Upper lobe of right lung (tissue), 1 donor: ENCODE results near the gene USP54. TPM values are rescaled to one million over a fixed set of nuclear protein-coding genes. Genes with fewer than 3 reads are reported as not detected.

Experiments
- ATAC-seq: fragments of 200-7000 bp; cut with Tn5 transposase; one replicate; pipeline ENCODE4 v1.9.1; 2020; ENCODE audit warnings: mild to moderate bottlenecking, moderate library complexity
- DNase-seq: peaks from one replicate; pipeline ENCODE4 v3.0.0-alpha.2; 2020
- H3K27ac ChIP-seq: fragments of 200-600 bp; one replicate; pipeline ENCODE4 v1.8.0; 2022
- H3K27me3 ChIP-seq: fragments of 200-600 bp; one replicate; pipeline ENCODE4 v1.8.0; 2022; ENCODE audit warnings: mild to moderate bottlenecking
- H3K36me3 ChIP-seq: fragments of 200-600 bp; one replicate; pipeline ENCODE4 v1.8.0; 2022
- H3K4me1 ChIP-seq: fragments of 200-600 bp; one replicate; pipeline ENCODE4 v1.8.0; 2022
- H3K4me3 ChIP-seq: fragments of 200-600 bp; one replicate; pipeline ENCODE4 v1.8.0; 2022; ENCODE audit warnings: mild to moderate bottlenecking
- H3K9me3 ChIP-seq: fragments of 200-600 bp; one replicate; pipeline ENCODE4 v1.8.0; 2022
- CTCF ChIP-seq: fragments of 200-600 bp; IDR thresholded peaks from one replicate; pipeline ENCODE4 v1.8.0; 2022; ENCODE audit warnings: antibody characterized with exemption
- intact Hi-C: fragments of 100-400 bp; cut with DNase I; formaldehyde crosslinking; loops from one replicate; pipeline ENCODE4 v1.11.0; 2022
- total RNA-seq: library from RNA; stranded (reverse); fragmentation: NEBNext Ultra II Directional; extraction: Animal tissue kit (Norgen Biotek cat#: 25700); gene quantifications from one replicate; pipeline ENCODE4 v1.2.1, GENCODE V29; 2021
- donor health status: DM: no; HTN: yes; CAD: no; lungs with severe emphysema.

The USP54 gene
- total RNA-seq, 1 donor from 2014 or later = 114 TPM

- intact Hi-C loops = no loop called here
- no peak for ATAC-seq
- no peak for DNase-seq
- H3K4me1 ChIP-seq = no peaks in the 10 kb centered on the region
- no peak for TF ChIP-seq CTCF
- no peaks in the 10 kb centered on the region for H3K27me3 ChIP-seq
- H3K9me3 ChIP-seq = no peaks in the 10 kb centered on the region
- no peak overlapping the region for H3K27ac ChIP-seq
- H3K36me3 ChIP-seq = peaks cover 64% of the 10 kb centered on the region
- H3K4me3 ChIP-seq = no peak overlapping the region
Observed at GRCh38 chr10:73537709-73538108, 53.4 kb downstream of the USP54 start.

DNA sequence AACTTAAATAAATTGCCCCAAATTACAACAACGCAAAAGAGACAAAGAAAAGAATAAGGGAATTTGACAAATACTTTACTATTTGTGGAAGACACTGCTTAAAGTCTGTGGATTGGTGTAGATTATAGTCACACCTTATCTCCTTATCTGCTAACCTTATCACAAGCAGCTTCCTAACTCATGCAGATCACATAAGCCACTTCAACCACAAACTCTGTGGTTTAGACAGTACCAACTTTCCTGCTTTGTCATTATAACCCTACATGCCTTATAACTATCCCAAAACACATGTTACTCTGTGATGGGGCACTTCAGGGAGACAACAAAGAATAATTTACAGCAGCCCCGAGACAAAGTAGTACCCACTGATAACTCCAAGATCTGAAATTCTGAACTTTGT lies 53.9 kb downstream of the USP54 start:
- TF ChIP-seq CTCF = no peak
- H3K36me3 ChIP-seq = peaks cover 60% of the 10 kb centered on the region
- no peak overlapping the region for H3K4me3 ChIP-seq
- DNase-seq = no peak
- no peak for ATAC-seq
- H3K27ac ChIP-seq = no peak overlapping the region
- H3K27me3 ChIP-seq = no peaks in the 10 kb centered on the region
- no peaks in the 10 kb centered on the region for H3K4me1 ChIP-seq
- intact Hi-C loops = no loop called here
- no peaks in the 10 kb centered on the region for H3K9me3 ChIP-seq

DNA sequence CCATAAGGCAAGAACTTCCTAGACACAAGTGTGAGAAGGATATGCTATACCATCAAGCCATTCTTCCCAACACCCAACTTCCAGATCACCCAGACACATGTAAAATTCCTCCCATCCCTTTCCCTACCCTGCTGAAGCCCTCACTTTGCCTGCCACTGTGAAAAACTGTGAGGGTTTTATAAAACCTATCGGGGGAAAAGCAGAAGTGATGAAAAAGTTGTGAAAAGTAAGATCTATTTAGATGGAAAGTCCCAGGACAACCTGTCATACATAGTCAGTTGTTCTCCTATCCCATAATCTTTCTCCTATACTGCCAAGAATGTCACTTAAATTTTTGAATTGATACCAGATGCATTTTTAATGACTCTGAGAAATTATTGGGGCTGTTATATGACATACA lies 56.3 kb downstream of the USP54 start:
- Histone ChIP-seq H3K9me3 (no peaks in the 10 kb centered on the region), H3K27ac (no peak overlapping the region), H3K4me3 (no peak overlapping the region), H3K36me3 (peaks cover 46% of the 10 kb centered on the region), H3K27me3 (no peaks in the 10 kb centered on the region), H3K4me1 (no peaks in the 10 kb centered on the region)
- intact Hi-C loops = no loop called here
- ATAC-seq = no peak
- TF ChIP-seq CTCF = no peak
- no peak for DNase-seq

GRCh38 chr10:73529089-73529832 lies 61.9 kb downstream of the USP54 start:
- intact Hi-C loops = loop anchor here (5.0 kb wide), 1 partner anchor 118 kb away; no protein-coding TSS in a partner anchor
- no peaks in the 10 kb centered on the region for H3K9me3 ChIP-seq
- H3K4me3 ChIP-seq = no peak overlapping the region
- no peak for DNase-seq
- ATAC-seq = peak; percentile 92
- no peaks in the 10 kb centered on the region for H3K4me1 ChIP-seq
- no peaks in the 10 kb centered on the region for H3K27me3 ChIP-seq
- no peak overlapping the region for H3K27ac ChIP-seq
- H3K36me3 ChIP-seq = peaks cover 43% of the 10 kb centered on the region
- peak; percentile 89 for TF ChIP-seq CTCF

DNA sequence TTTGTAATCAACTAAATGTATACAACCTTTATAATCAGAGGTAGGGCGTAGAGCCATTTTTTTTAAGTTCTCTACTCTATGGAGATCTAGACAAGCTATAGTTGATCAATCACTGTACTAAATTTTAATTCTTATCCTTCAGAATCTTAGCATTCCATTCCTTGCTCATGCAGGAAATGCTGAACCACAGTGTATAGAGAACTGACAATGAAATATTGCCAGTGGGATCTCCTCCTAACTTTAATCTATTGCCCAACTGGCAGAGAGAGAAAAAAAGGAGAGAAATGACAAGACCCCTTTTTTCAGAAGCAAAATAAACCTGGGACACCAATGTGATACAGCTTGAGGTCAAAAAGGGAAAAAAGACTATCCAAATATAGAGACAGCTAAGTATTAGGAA lies 68.9 kb downstream of the USP54 start:
- DNase-seq = no peak
- no peak for TF ChIP-seq CTCF
- Histone ChIP-seq H3K9me3 (no peaks in the 10 kb centered on the region), H3K27ac (no peak overlapping the region), H3K36me3 (peaks cover 82% of the 10 kb centered on the region), H3K27me3 (no peaks in the 10 kb centered on the region), H3K4me1 (no peaks in the 10 kb centered on the region), H3K4me3 (no peak overlapping the region)
- ATAC-seq = no peak
- intact Hi-C loops = no loop called here
